ENCODE measurements around the gene SLC16A10.

Gene SLC16A10

DNA sequence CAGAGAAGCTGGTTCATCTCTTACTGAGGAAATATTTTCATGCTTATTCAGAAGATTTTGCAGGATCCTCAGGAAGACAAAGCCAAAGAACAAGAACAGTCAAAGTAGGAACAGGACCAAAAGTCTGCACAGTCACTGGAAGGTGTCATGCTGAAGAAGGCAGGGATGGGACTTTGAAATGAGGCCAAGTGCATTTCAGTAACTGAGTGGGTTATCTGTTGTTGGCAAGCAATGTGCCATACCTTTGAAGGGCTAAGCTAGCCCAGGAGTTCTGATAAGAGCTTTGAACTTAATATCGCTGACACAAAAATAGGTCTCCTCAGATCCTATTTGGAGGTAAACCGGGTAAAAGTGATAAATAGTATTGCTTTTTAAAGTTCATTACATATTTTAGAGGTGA, 31.5 kb downstream of the SLC16A10 start:
- no peak overlapping the region for H3K27ac ChIP-seq
- H3K4me3 ChIP-seq (ENCODE audit: low read depth, low read length): no peak overlapping the region
- in situ Hi-C loops (cut with HindIII; ENCODE audit: low pct_ligation_motif_present, low sequenced_read_pairs): no loop called here
- TF ChIP-seq, protein P1, sequence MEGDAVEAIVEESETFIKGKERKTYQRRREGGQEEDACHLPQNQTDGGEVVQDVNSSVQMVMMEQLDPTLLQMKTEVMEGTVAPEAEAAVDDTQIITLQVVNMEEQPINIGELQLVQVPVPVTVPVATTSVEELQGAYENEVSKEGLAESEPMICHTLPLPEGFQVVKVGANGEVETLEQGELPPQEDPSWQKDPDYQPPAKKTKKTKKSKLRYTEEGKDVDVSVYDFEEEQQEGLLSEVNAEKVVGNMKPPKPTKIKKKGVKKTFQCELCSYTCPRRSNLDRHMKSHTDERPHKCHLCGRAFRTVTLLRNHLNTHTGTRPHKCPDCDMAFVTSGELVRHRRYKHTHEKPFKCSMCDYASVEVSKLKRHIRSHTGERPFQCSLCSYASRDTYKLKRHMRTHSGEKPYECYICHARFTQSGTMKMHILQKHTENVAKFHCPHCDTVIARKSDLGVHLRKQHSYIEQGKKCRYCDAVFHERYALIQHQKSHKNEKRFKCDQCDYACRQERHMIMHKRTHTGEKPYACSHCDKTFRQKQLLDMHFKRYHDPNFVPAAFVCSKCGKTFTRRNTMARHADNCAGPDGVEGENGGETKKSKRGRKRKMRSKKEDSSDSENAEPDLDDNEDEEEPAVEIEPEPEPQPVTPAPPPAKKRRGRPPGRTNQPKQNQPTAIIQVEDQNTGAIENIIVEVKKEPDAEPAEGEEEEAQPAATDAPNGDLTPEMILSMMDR (IDR thresholded peaks at IDR 0.05; ENCODE audit: low read depth, low read length, missing control alignments): no peak
- DNase-seq: no peak
- no peaks in the 10 kb centered on the region for H3K27me3 ChIP-seq (replicated peaks)
- H3K36me3 ChIP-seq (replicated peaks): no peaks in the 10 kb centered on the region

DNA sequence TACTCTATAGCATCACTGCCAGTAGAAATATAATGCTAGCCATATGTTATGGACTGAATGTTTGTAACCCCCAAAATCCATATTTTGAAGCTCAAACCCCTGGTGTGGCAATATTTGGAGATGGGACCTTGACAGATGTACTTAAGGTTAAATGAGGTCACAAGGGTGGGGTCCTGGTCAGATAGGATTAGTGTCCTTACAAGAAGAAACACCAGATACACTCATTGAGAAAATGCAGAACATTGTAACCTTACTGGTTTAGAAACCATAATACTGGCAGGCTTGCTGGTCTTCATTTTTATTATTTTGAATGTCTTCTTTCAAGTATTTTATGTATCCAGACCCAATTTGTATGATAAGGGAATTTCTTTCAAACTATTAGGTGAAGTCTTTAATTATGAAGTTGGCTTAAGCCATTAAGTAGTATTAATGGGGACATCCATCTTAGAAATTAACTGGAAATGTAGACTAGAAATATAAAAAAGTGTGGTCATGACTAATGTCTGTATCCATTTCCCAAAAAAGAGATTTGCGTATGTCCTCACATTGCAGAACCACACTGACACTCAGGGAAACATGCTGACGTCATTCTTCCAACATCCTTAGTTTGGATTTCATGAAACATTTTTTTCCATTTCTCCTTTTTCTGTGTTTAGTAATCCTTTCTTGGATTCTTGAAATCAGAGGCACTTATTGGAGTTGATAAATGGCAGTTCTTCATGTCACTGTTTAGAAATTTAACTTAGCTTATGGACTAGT, 32.4 kb downstream of the SLC16A10 start:
- DNase-seq: peak; percentile 4
- Histone ChIP-seq H3K4me3 (ENCODE audit: low read depth, low read length) (no peak overlapping the region), H3K27ac (no peak overlapping the region), H3K36me3 (replicated peaks) (no peaks in the 10 kb centered on the region), H3K27me3 (replicated peaks) (no peaks in the 10 kb centered on the region)
- TF ChIP-seq, protein P1 (IDR thresholded peaks at IDR 0.05; ENCODE audit: low read depth, low read length, missing control alignments): no peak
- in situ Hi-C loops (cut with HindIII; ENCODE audit: low pct_ligation_motif_present, low sequenced_read_pairs): no loop called here

DNA sequence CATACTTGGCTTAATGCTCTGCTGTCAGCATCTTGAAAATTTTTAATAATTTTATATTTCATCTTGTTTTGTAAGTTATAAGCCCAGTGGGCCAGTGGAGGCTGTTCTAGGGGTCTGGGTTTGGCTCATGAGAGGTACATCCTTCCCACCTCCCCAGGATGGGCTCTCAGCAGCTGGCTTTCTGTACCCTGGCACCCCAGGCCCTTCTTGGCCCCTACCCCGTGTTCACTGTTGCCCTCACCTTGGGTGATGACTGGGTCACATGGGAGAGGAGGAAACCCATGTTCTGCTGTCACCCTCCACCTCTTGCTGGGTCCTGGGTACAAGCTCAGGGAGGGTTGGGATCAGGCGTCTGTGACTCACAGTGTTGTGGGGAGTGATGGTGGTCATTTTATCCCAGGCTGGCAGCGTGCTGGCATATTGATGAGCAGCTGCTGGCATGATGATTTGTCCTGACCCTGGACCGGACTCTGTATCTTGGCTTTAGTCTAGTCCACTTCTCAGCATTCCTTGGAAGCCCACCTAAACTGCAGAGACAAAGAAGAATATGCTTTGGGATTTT, 34.6 kb downstream of the SLC16A10 start:
- no peak for DNase-seq
- Histone ChIP-seq H3K36me3 (replicated peaks) (no peaks in the 10 kb centered on the region), H3K27ac (no peak overlapping the region), H3K4me3 (ENCODE audit: low read depth, low read length) (no peak overlapping the region), H3K27me3 (replicated peaks) (no peaks in the 10 kb centered on the region)
- in situ Hi-C loops (cut with HindIII; ENCODE audit: low pct_ligation_motif_present, low sequenced_read_pairs): no loop called here
- TF ChIP-seq, protein P1 (IDR thresholded peaks at IDR 0.05; ENCODE audit: low read depth, low read length, missing control alignments): no peak

DNA sequence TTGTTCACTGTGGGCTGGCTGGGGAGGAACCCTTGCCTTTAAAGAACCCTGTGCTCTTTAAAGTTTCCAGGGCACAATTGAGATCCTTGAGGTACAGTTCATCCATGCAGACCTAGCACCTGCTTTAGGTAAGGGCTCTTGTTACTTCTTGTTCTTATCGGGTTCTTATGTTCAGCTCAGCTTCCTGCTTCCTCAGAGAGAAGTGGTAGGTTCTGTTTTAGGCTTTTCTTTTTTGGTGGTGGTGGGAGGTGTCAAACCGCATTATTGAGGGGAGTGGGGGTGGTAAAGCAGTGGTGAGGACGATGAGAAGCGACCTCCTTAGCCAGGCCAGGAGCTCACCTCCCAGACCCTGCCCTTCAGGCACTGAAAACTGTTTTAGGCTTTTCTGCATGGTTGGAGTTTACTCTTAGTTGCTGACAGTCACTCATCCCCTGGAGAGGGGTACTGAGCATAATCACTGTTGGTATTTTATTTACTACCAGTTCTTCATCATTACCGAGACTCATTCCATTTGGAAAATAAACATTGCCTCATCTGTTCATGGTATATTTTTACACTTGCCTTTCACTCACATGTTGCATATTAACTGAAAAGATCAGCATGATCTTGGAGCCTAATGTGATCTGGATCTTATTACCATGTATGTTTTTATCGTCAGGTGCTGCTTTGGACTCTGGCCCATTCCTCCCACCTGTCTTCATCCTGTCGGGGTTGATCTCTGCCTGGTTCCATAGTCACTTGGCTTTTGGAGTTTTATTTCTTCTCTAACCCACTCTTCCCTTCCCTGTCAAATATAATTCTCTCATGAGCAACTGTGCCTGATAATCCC, 35.4 kb downstream of the SLC16A10 start:
- H3K27me3 ChIP-seq (replicated peaks): no peaks in the 10 kb centered on the region
- no peak for DNase-seq
- no peak overlapping the region for H3K4me3 ChIP-seq (ENCODE audit: low read depth, low read length)
- TF ChIP-seq, protein P1 (IDR thresholded peaks at IDR 0.05; ENCODE audit: low read depth, low read length, missing control alignments): no peak
- no peak overlapping the region for H3K27ac ChIP-seq
- in situ Hi-C loops (cut with HindIII; ENCODE audit: low pct_ligation_motif_present, low sequenced_read_pairs): no loop called here
- H3K36me3 ChIP-seq (replicated peaks): no peaks in the 10 kb centered on the region

DNA sequence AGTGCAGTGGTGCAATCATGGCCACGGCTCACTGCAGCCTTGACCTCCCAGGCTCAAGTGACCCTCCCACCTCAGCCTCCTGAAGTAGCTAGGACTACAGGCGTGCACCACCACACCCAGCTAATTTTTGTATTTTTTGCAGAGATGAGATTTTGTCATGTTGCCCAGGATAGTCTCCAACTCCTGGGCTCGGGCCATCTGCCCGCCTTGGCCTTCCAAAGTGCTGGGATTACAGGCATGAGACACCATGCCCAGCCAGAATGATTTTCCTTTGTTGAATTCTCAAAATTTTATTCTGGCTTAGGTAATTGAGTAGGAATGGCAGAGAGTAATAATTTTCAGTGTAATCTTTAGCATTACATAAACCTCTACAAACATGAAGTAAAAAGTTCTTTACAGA, 37.1 kb downstream of the SLC16A10 start:
- Histone ChIP-seq H3K4me3 (ENCODE audit: low read depth, low read length) (no peak overlapping the region), H3K36me3 (replicated peaks) (no peaks in the 10 kb centered on the region), H3K27ac (no peak overlapping the region), H3K27me3 (replicated peaks) (no peaks in the 10 kb centered on the region)
- DNase-seq: no peak
- in situ Hi-C loops (cut with HindIII; ENCODE audit: low pct_ligation_motif_present, low sequenced_read_pairs): no loop called here
- TF ChIP-seq, protein P1 (IDR thresholded peaks at IDR 0.05; ENCODE audit: low read depth, low read length, missing control alignments): no peak

Measured in brain microvascular endothelial cell (primary cell).